ENCODE measurements around the gene PROM1. TPM values are rescaled to one million over a fixed set of nuclear protein-coding genes. Genes with fewer than 3 reads are reported as not detected.

The PROM1 gene
- total and polyA plus RNA-seq, 2 of the 13 experiments (the other 11 are each of a cell fraction or from before 2014, with no cell fraction given) = 3.9 to 16.4 TPM

GRCh38 chr4:16092682-16093319 lies 9.0 kb upstream of the PROM1 start:
- WGBS (ENCODE audit: low lambda C conversion rate) = 64% methylated on average over 4 of the region's 4 CpGs
- CTCF ChIA-PET (ENCODE audit: low intra/inter-chr PET ratio, low total read pairs) = no interaction called here
- in situ Hi-C loops (cut with HindIII; ENCODE audit: extremely low pct_ligation_motif_present, low pct_unique_long_range_greater_than_20kb) = loop anchor here (5.0 kb wide), 1 partner anchor 64 kb away; no protein-coding TSS in a partner anchor

More at GRCh38 chr4:16092682-16093319, 9.0 kb upstream of the PROM1 start:
- POLR2A ChIA-PET = interaction anchor here (1.0 kb wide), 1 partner anchor 9 kb away, joined by 3 read pairs; the partner anchor contains the start of gene PROM1
- Histone ChIP-seq H3K4me3 (replicated peaks in 1 of 3; ENCODE audit: insufficient read depth in 1 of 3, low read depth in 2 of 3, low read length in 3 of 3) (no peak overlapping the region), H3K27ac (ENCODE audit: extremely low read length, insufficient read depth, low read length) (no peak overlapping the region), H3K9ac (ENCODE audit: insufficient read depth, low read depth, low read length) (no peak overlapping the region), H2AFZ (ENCODE audit: low read length) (no peak overlapping the region), H3K36me3 (replicated peaks in 1 of 2; ENCODE audit: control insufficient read depth in 1 of 2, insufficient read depth in 2 of 2, low read length in 2 of 2) (no peaks in the 10 kb centered on the region), H4K20me1 (ENCODE audit: insufficient read depth, low read length) (no peaks in the 10 kb centered on the region), H3K79me2 (ENCODE audit: insufficient read depth, low read length) (no peaks in the 10 kb centered on the region), H3K4me2 (ENCODE audit: low read depth, low read length) (no peak overlapping the region), H3K9me3 (ENCODE audit: low read length) (no peaks in the 10 kb centered on the region), H3K4me1 (ENCODE audit: insufficient read depth, low read length) (peaks cover 11% of the 10 kb centered on the region), H3K27me3 (ENCODE audit: control insufficient read depth in 1 of 2, insufficient read depth in 2 of 2, low read length in 2 of 2) (0 out of 5 replicates have a peak, but pooled peaks cover 0 to 2% of the 10 kb centered on the region in 2 experiments)
- no TSS peak for BruUV-seq (replicated peaks)
- FAIRE-seq (no peak), DNase-seq (ENCODE audit: low spot score) (no peak), ATAC-seq (peak; percentile 75)
- peak; percentile 57 for TF ChIP-seq CTCF (CRISPR knock-in tag; IDR thresholded peaks at IDR 0.05)
- TF ChIP-seq ZNF101 (CRISPR knock-in tag; IDR thresholded peaks at IDR 0.05; ENCODE audit: borderline replicate concordance, low read depth) = no peak
- 0 out of 2 replicates have a peak, but pooled peaks have one; percentile 37 for TF ChIP-seq ZNF563 (CRISPR knock-in tag; IDR thresholded peaks at IDR 0.05)
- TF ChIP-seq ZNF451 (CRISPR knock-in tag; IDR thresholded peaks at IDR 0.05) = no peak
- TF ChIP-seq STAG1 (CRISPR knock-in tag; IDR thresholded peaks at IDR 0.05) = peak; percentile 57
- intact Hi-C loops (cut with micrococcal nuclease; ENCODE audit: unreplicated experiment) = no loop called here

Measured in HepG2 (cell line).